Activated CD8-positive, alpha-beta memory T cell treated with anti-CD3 and anti-CD28 coated beads, Interleukin-2, amount 50 U/mL, for 1 hour (primary cell): Measurements from ENCODE around the gene MRM1.

Source experiments
- DNase-seq: peaks from one replicate; pipeline ENCODE4 v3.0.0-alpha.2; 2020; ENCODE audit errors: extremely low read depth

Gene MRM1

GRCh38 chr17:36631022-36631421 is 29.6 kb downstream of the MRM1 start:
- no peak for DNase-seq

- DNase-seq, result no peak
Measured at GRCh38 chr17:36632916-36633771, 31.8 kb downstream of the MRM1 start.

GRCh38 chr17:36640346-36640745 is 39.0 kb downstream of the MRM1 start:
- no peak for DNase-seq

GRCh38 chr17:36640836-36641235 is 39.5 kb downstream of the MRM1 start:
- DNase-seq, result no peak

GRCh38 chr17:36641331-36641876 is 40.0 kb downstream of the MRM1 start:
- DNase-seq, result no peak

GRCh38 chr17:36641877-36642845 is 40.8 kb downstream of the MRM1 start:
- no peak for DNase-seq

- no peak for DNase-seq
Measured at GRCh38 chr17:36643086-36643685, 41.8 kb downstream of the MRM1 start.

- DNase-seq, result no peak
Measured at GRCh38 chr17:36645422-36645821, 44.0 kb downstream of the MRM1 start.

DNA sequence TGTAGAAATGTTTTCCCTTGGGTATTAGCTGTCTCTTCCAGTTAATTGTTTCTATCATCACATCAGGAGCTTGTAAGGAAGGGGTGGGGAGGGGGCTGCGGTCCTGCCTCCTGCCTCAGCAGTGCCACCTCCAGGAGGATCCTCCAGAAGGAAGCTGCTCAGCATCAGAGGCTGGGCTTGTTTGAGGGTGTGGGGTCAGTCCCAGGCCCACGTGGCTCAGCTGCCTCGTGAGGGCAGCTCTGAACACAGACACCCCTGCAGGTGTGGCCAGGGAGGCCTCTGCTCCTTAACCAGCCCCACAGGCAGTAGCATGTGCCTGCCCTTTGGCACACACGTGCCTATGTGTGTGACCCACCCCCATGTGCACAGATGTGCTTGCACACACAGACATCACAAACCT is 46.3 kb downstream of the MRM1 start:
- DNase-seq, result no peak

- no peak for DNase-seq
Measured at GRCh38 chr17:36650096-36650775, 48.9 kb downstream of the MRM1 start.

- DNase-seq, result no peak
Measured at GRCh38 chr17:36653374-36653773, 52.0 kb downstream of the MRM1 start.

- DNase-seq, result no peak
Measured at GRCh38 chr17:36653856-36654255, 52.5 kb downstream of the MRM1 start.

DNA sequence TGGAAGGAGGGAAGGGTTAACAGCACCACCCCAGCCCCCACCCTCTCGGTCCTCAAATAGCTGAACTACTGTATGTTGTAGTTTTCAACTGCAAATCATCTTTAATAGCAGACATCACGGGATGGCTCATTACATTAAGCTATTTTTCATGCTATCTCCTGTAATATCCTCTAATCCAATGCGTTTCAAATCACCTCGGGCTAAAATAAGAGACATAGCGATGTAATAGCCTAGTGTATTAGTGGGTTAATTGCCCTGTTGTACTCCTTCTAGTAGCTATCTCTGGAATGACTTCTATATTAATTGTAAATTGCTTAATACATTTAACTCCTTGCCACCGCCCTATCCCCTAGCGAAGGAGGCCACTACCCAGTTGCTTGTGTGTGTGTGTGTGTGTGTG is 54.3 kb downstream of the MRM1 start:
- DNase-seq, result no peak

DNA sequence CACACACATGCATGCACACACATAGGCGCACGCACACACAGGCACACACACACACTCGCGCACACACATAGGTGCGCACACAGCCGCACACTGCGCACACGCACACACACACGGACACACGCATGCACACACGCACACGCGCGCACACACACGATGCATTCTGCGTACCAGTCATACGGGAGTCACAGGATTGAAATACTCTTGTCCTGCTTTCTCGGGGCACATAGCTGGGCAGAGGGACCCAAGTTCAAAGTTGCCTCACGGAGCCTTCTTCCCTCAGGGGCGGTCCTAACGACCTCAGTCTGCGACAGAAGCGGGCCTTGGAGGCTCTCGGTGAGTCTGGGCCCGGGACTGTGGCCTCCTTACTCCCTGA is 56.0 kb downstream of the MRM1 start:
- no peak for DNase-seq

DNA sequence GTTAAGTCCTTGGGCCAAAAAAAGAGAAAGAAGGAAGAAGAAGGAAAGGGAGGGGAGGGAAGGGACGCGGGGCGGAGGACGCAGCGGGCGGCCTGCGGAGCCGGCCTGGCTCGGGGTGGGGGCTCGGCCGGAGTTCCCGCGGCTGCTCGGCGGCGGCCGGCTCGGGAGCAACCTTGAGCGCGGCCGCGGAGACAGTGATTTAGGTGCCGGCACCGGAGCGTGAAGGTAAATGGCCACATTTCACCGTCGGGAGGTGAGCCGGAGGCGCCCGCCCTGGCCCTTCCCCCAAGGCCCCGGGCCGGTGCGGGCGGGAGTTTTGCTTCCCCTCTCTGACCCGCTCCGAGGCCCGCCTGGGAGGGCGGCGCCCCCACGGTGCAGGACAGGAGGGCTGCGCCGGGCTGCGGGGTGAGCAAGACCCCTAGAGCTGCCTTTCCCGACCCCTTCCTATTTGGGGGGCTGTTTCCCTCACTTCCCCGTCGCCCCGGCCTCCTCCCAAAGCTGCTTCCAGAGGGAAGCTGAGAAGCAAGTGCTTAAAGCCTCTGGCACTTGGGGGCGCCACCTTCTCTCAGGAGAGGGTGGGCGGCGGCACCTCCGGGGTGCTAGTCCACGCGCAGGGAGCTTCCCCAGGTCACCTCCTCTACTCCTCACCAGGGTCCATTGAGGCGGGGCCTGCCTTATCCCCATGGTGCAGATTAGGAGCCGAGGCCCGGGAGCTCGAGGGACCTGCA is 56.5 kb downstream of the MRM1 start:
- no peak for DNase-seq
